Progenitor cell of endocrine pancreas (in vitro differentiated cells): ENCODE measurements around the gene SHLD1. TPM values are rescaled to one million over a fixed set of nuclear protein-coding genes. Genes with fewer than 3 reads are reported as not detected.
A peak's percentile ranks its signal among the peaks of the same experiment; 100 is the strongest.

Experiments used
- DNase-seq: peaks from one replicate; pipeline ENCODE4 v3.0.0; 2021; ENCODE audit warnings: low spot score; ENCODE audit not compliant: unreplicated experiment
- H3K27ac Mint-ChIP-seq: 2 replicates; pipeline ENCODE4 v1.8.0; 2021; ENCODE audit warnings: mild to moderate bottlenecking, moderate library complexity, mixed read lengths
- H3K27me3 Mint-ChIP-seq: 2 replicates; pipeline ENCODE4 v1.8.0; 2021; ENCODE audit warnings: mixed read lengths
- H3K36me3 Mint-ChIP-seq: 2 replicates; pipeline ENCODE4 v1.8.0; 2022; ENCODE audit warnings: mixed read lengths; ENCODE audit not compliant: insufficient read depth
- H3K4me1 Mint-ChIP-seq: 2 replicates; pipeline ENCODE4 v1.8.0; 2021; ENCODE audit warnings: low read depth, mixed read lengths
- H3K4me3 Mint-ChIP-seq: 2 replicates; pipeline ENCODE4 v1.8.0; 2021; ENCODE audit warnings: low read depth, mild to moderate bottlenecking, moderate library complexity, mixed read lengths
- H3K9me3 Mint-ChIP-seq: 2 replicates; pipeline ENCODE4 v1.8.0; 2021; ENCODE audit warnings: low read depth, mixed read lengths
- CTCF ChIP-seq: fragments of 200-600 bp; sonication (generic); IDR thresholded peaks from one replicate; pipeline ENCODE4 v1.5.0; 2021; ENCODE audit warnings: antibody characterized with exemption, mild to moderate bottlenecking; ENCODE audit not compliant: unreplicated experiment
- total RNA-seq: library from RNA; stranded (reverse); gene quantifications from 2 replicates; pipeline ENCODE4 v1.2.1, GENCODE V29; 2021

Gene SHLD1
- total RNA-seq, 1 donor from 2014 or later = 8.5 TPM

- no peak for TF ChIP-seq CTCF
- Mint-ChIP-seq H3K9me3 (no peaks in the 10 kb centered on the region), H3K27me3 (no peaks in the 10 kb centered on the region), H3K36me3 (peaks cover 2% of the 10 kb centered on the region), H3K4me3 (no peak overlapping the region), H3K4me1 (peaks cover 8% of the 10 kb centered on the region), H3K27ac (no peak overlapping the region)
- no peak for DNase-seq
Observed at GRCh38 chr20:5829241-5829809, 79.1 kb downstream of the SHLD1 start.

- Mint-ChIP-seq H3K36me3 (peaks cover 2% of the 10 kb centered on the region), H3K9me3 (no peaks in the 10 kb centered on the region), H3K27ac (no peak overlapping the region), H3K4me1 (peaks cover 8% of the 10 kb centered on the region), H3K27me3 (no peaks in the 10 kb centered on the region), H3K4me3 (no peak overlapping the region)
- TF ChIP-seq CTCF = no peak
- no peak for DNase-seq
Observed at GRCh38 chr20:5831539-5832237, 81.5 kb downstream of the SHLD1 start.

GRCh38 chr20:5833309-5833941 is 83.2 kb downstream of the SHLD1 start:
- H3K27ac Mint-ChIP-seq = peak overlapping the region; percentile 42
- H3K36me3 Mint-ChIP-seq = peaks cover 2% of the 10 kb centered on the region
- TF ChIP-seq CTCF = no peak
- no peaks in the 10 kb centered on the region for H3K9me3 Mint-ChIP-seq
- no peak for DNase-seq
- peaks cover 6% of the 10 kb centered on the region for H3K4me1 Mint-ChIP-seq
- H3K27me3 Mint-ChIP-seq = no peaks in the 10 kb centered on the region
- H3K4me3 Mint-ChIP-seq = no peak overlapping the region

GRCh38 chr20:5834436-5835005 is 84.3 kb downstream of the SHLD1 start:
- no peak overlapping the region for H3K4me3 Mint-ChIP-seq
- TF ChIP-seq CTCF = no peak
- H3K27me3 Mint-ChIP-seq = no peaks in the 10 kb centered on the region
- no peak overlapping the region for H3K27ac Mint-ChIP-seq
- peaks cover 2% of the 10 kb centered on the region for H3K36me3 Mint-ChIP-seq
- peaks cover 6% of the 10 kb centered on the region for H3K4me1 Mint-ChIP-seq
- no peak for DNase-seq
- no peaks in the 10 kb centered on the region for H3K9me3 Mint-ChIP-seq

GRCh38 chr20:5835321-5835821 is 85.2 kb downstream of the SHLD1 start:
- Mint-ChIP-seq H3K9me3 (no peaks in the 10 kb centered on the region), H3K36me3 (peaks cover 2% of the 10 kb centered on the region), H3K4me3 (no peak overlapping the region), H3K27me3 (no peaks in the 10 kb centered on the region), H3K4me1 (peaks cover 6% of the 10 kb centered on the region), H3K27ac (no peak overlapping the region)
- no peak for DNase-seq
- TF ChIP-seq CTCF = no peak
